GM12865 (cell line): ENCODE results near the gene KRT80.

Source experiments
- DNase-seq: peaks from one replicate; pipeline ENCODE4 v3.0.0; 2010; ENCODE audit warnings: low read depth
- H3K4me3 ChIP-seq: 2 replicates; pipeline ENCODE4 v1.5.1; 2011; ENCODE audit warnings: mild to moderate bottlenecking, low read depth, low read length, control low read depth
- CTCF ChIP-seq: IDR thresholded peaks from 2 replicates; pipeline ENCODE4 v1.5.1; 2011; ENCODE audit warnings: low read length, control low read depth, low read depth, inconsistent platforms; ENCODE audit not compliant: insufficient read depth; ENCODE audit errors: missing control alignments

Gene KRT80

GRCh38 chr12:52183544-52183910 lies 8.3 kb downstream of the KRT80 start:
- H3K4me3 ChIP-seq: no peak overlapping the region
- no peak for TF ChIP-seq CTCF
- no peak for DNase-seq

- DNase-seq: no peak
- no peak for TF ChIP-seq CTCF
Measured at GRCh38 chr12:52182898-52183543, 8.8 kb downstream of the KRT80 start.

GRCh38 chr12:52182384-52182783 lies 9.4 kb downstream of the KRT80 start:
- DNase-seq: no peak
- no peak overlapping the region for H3K4me3 ChIP-seq
- no peak for TF ChIP-seq CTCF

More at GRCh38 chr12:52182898-52183543, 8.8 kb downstream of the KRT80 start:
- H3K4me3 ChIP-seq: no peak overlapping the region

- H3K4me3 ChIP-seq: no peak overlapping the region
- no peak for TF ChIP-seq CTCF
- no peak for DNase-seq
Measured at GRCh38 chr12:52181746-52182145, 10.1 kb downstream of the KRT80 start.

- no peak for TF ChIP-seq CTCF
- DNase-seq: no peak
Measured at GRCh38 chr12:52180971-52181628, 10.7 kb downstream of the KRT80 start.

GRCh38 chr12:52179396-52179973 lies 12.3 kb downstream of the KRT80 start:
- no peak for TF ChIP-seq CTCF
- DNase-seq: no peak
- H3K4me3 ChIP-seq: no peak overlapping the region

More at GRCh38 chr12:52180971-52181628, 10.7 kb downstream of the KRT80 start:
- H3K4me3 ChIP-seq: no peak overlapping the region
